ENCODE results near the gene HMX1. TPM values are rescaled to one million over a fixed set of nuclear protein-coding genes. Genes with fewer than 3 reads are reported as not detected.

HMX1 gene
- not detected for total RNA-seq
- not detected for polyA plus RNA-seq
- long read RNA-seq, donor 1 = 0 reads
- long read RNA-seq, donor 2 = 0 reads

DNA sequence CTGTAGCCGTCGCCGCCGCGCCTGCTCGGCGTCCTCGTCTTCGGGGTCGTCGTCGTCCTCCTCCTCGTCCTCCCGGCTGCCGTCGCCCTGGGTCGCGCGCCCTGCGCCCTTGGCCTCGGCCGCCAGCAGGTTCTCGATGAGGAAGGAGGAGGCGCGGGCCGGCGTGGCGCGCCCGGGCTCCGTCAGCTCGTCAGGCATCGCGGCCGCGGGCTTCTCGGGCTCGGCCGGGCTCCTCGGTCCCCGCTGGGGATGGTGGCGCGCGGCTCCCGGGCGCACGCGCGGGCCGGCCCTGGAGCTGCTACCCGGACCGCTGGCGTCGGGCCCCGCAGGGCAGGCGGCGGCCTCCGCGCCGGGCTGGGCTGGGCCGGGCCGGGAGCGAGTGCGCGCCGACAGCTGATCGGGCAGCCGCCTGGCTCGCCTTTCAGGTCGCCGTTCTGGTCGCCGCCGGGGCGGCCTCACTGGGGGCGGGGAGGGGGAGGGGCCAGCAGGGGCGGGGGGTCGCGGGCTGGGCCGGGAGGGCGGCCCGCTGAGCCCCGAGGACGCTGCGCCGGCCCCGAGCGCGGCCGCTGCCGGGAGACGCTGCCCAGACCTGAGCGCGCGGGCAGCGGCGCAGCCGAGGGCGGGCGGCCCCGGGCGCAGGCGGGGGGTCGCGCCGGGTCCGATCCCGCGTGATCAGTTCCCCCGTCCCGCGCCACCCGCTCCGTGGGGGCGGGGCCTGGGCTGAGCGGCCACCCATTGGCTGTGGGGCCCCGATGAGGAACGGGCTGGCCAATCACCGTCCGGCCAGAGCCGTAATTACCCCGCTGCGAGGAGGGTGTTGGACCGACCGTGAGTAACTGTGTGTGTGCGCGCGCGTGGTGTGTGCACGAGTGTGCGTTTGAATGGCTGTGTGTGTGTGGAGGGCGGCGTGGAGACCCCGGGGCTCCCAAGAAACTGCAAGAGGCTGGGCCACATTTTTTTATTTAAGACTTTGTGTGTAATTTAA, at the start of gene HMX1:
Gene HMX1 (minus strand): TSS at position 423 of the 985 bp plus-strand sequence. CDS start 225 bp downstream, at position 198.
- Histone ChIP-seq H3K9me3 (ENCODE audit: control insufficient read depth, low read length) (no peaks in the 10 kb centered on the region), H3K36me3 (ENCODE audit: control insufficient read depth in 1 of 2, insufficient read depth in 2 of 2, low read length in 1 of 2) (no peaks in the 10 kb centered on the region), H3K27me3 (ENCODE audit: control insufficient read depth in 1 of 2, insufficient read depth in 2 of 2, low read length in 1 of 2) (no peaks in the 10 kb centered on the region), H3K27ac (ENCODE audit: low read depth in 1 of 2, low read length in 2 of 2) (no peak within 1 kb of the TSS), H3K4me1 (ENCODE audit: control insufficient read depth in 1 of 2, insufficient read depth in 2 of 2, low read length in 2 of 2) (no peaks in the 10 kb centered on the region), H3K4me3 (ENCODE audit: low read length in 2 of 2) (no peak within 1 kb of the TSS)
- WGBS, 2 donors = 1% methylated on average over 72 to 134 of the region's 134 CpGs
- DNase-seq = no peak
- intact Hi-C loops (cut with DNase I) = no loop called here
- peak; percentile 44 for ATAC-seq (ENCODE audit: low FRiP score)

- H3K27me3 ChIP-seq (ENCODE audit: control insufficient read depth in 1 of 2, insufficient read depth in 2 of 2, low read length in 1 of 2) = no peaks in the 10 kb centered on the region
- intact Hi-C loops (cut with DNase I) = no loop called here
- 75 to 79% methylated on average over 10 of the region's 10 CpGs for WGBS, 2 donors
- H3K36me3 ChIP-seq (ENCODE audit: control insufficient read depth in 1 of 2, insufficient read depth in 2 of 2, low read length in 1 of 2) = no peaks in the 10 kb centered on the region
- H3K4me3 ChIP-seq (ENCODE audit: low read length in 2 of 2) = no peak overlapping the region
- DNase-seq = no peak
- no peak for ATAC-seq (ENCODE audit: low FRiP score)
- H3K27ac ChIP-seq (ENCODE audit: low read depth in 1 of 2, low read length in 2 of 2) = no peak overlapping the region
- peaks cover 7% of the 10 kb centered on the region for H3K9me3 ChIP-seq (ENCODE audit: control insufficient read depth, low read length)
- no peaks in the 10 kb centered on the region for H3K4me1 ChIP-seq (ENCODE audit: control insufficient read depth in 1 of 2, insufficient read depth in 2 of 2, low read length in 2 of 2)
These were observed 49.3 kb upstream of the HMX1 start for GRCh38 chr4:8920969-8921368.

DNA sequence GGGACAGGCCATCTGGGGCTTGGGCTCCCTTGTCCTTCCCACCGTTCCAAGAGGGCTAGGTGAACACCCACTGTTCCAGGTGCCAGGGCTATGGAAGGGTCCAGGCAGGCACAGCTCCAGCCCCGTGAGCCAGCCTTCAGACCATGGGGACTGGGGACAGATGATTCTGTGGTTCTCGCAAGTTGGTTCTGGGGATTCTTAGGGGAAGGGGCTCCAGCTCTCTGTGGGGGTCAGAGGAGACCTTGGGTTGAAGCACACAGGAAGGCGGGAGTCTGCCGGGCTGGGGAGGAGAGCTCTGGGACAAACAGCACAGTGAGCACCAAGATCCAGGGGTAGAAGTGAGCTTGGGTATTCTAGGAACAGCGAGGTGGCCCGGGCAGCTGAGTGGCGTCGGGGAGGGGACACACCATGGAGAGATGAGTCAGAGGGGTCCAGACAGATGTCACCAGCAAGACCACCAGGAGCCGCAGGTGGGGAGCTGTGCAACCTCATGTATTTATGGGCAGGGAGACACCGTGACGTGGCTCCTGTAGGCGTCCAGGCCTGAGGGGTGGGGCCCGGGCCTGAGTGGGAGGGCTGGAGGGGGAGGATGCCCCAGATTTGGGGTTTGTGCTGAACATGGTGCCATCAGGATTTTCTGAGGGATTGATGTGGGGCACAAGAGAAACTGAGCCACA, 48.8 kb upstream of the HMX1 start:
- peak in 1 of 2 donors; percentile 72 for DNase-seq
- 74 to 77% methylated on average over 14 of the region's 14 CpGs for WGBS, 2 donors
- Histone ChIP-seq H3K9me3 (ENCODE audit: control insufficient read depth, low read length) (peaks cover 7% of the 10 kb centered on the region), H3K4me1 (ENCODE audit: control insufficient read depth in 1 of 2, insufficient read depth in 2 of 2, low read length in 2 of 2) (no peaks in the 10 kb centered on the region), H3K4me3 (ENCODE audit: low read length in 2 of 2) (no peak overlapping the region), H3K36me3 (ENCODE audit: control insufficient read depth in 1 of 2, insufficient read depth in 2 of 2, low read length in 1 of 2) (no peaks in the 10 kb centered on the region), H3K27ac (ENCODE audit: low read depth in 1 of 2, low read length in 2 of 2) (no peak overlapping the region), H3K27me3 (ENCODE audit: control insufficient read depth in 1 of 2, insufficient read depth in 2 of 2, low read length in 1 of 2) (no peaks in the 10 kb centered on the region)
- intact Hi-C loops (cut with DNase I) = no loop called here
- ATAC-seq (ENCODE audit: low FRiP score) = no peak

- Histone ChIP-seq H3K4me3 (ENCODE audit: low read length in 2 of 2) (no peak overlapping the region), H3K36me3 (ENCODE audit: control insufficient read depth in 1 of 2, insufficient read depth in 2 of 2, low read length in 1 of 2) (no peaks in the 10 kb centered on the region), H3K9me3 (ENCODE audit: control insufficient read depth, low read length) (peaks cover 7% of the 10 kb centered on the region), H3K27me3 (ENCODE audit: control insufficient read depth in 1 of 2, insufficient read depth in 2 of 2, low read length in 1 of 2) (no peaks in the 10 kb centered on the region), H3K4me1 (ENCODE audit: control insufficient read depth in 1 of 2, insufficient read depth in 2 of 2, low read length in 2 of 2) (no peaks in the 10 kb centered on the region), H3K27ac (ENCODE audit: low read depth in 1 of 2, low read length in 2 of 2) (no peak overlapping the region)
- no peak for ATAC-seq (ENCODE audit: low FRiP score)
- 68 to 73% methylated on average over 15 to 16 of the region's 16 CpGs for WGBS, 2 donors
- intact Hi-C loops (cut with DNase I) = loop anchor here in 1 of 2 donors (10.0 kb wide), 3 partner anchors 235 to 715 kb away; no protein-coding TSS in a partner anchor
- peak in 1 of 2 donors; percentile 40 for DNase-seq
These were observed 48.1 kb upstream of the HMX1 start for GRCh38 chr4:8919651-8920288.

GRCh38 chr4:8917868-8918783, 46.5 kb upstream of the HMX1 start:
- DNase-seq (peak; percentile 64 to 86), ATAC-seq (ENCODE audit: low FRiP score) (peak; percentile 47)
- no peaks in the 10 kb centered on the region for H3K27me3 ChIP-seq (ENCODE audit: control insufficient read depth in 1 of 2, insufficient read depth in 2 of 2, low read length in 1 of 2)
- peaks cover 7% of the 10 kb centered on the region for H3K9me3 ChIP-seq (ENCODE audit: control insufficient read depth, low read length)
- no peaks in the 10 kb centered on the region for H3K36me3 ChIP-seq (ENCODE audit: control insufficient read depth in 1 of 2, insufficient read depth in 2 of 2, low read length in 1 of 2)
- H3K4me3 ChIP-seq (ENCODE audit: low read length in 2 of 2) = no peak overlapping the region
- intact Hi-C loops (cut with DNase I) = loop anchor here in 1 of 2 donors (10.0 kb wide), 3 partner anchors 233 to 713 kb away; no protein-coding TSS in a partner anchor
- WGBS, 2 donors = 13 to 14% methylated on average over 20 of the region's 20 CpGs
- no peaks in the 10 kb centered on the region for H3K4me1 ChIP-seq (ENCODE audit: control insufficient read depth in 1 of 2, insufficient read depth in 2 of 2, low read length in 2 of 2)
- no peak overlapping the region for H3K27ac ChIP-seq (ENCODE audit: low read depth in 1 of 2, low read length in 2 of 2)

GRCh38 chr4:8917321-8917811, 45.7 kb upstream of the HMX1 start:
- DNase-seq = peak in 1 of 2 donors; percentile 31
- Histone ChIP-seq H3K27ac (ENCODE audit: low read depth in 1 of 2, low read length in 2 of 2) (no peak overlapping the region), H3K4me3 (ENCODE audit: low read length in 2 of 2) (no peak overlapping the region), H3K9me3 (ENCODE audit: control insufficient read depth, low read length) (peaks cover 2% of the 10 kb centered on the region), H3K36me3 (ENCODE audit: control insufficient read depth in 1 of 2, insufficient read depth in 2 of 2, low read length in 1 of 2) (no peaks in the 10 kb centered on the region), H3K4me1 (ENCODE audit: control insufficient read depth in 1 of 2, insufficient read depth in 2 of 2, low read length in 2 of 2) (no peaks in the 10 kb centered on the region), H3K27me3 (ENCODE audit: control insufficient read depth in 1 of 2, insufficient read depth in 2 of 2, low read length in 1 of 2) (no peaks in the 10 kb centered on the region)
- intact Hi-C loops (cut with DNase I) = loop anchor here in 1 of 2 donors (10.0 kb wide), 3 partner anchors 233 to 713 kb away; no protein-coding TSS in a partner anchor
- WGBS, 2 donors = 90 to 94% methylated on average over 12 of the region's 12 CpGs
- no peak for ATAC-seq (ENCODE audit: low FRiP score)

DNA sequence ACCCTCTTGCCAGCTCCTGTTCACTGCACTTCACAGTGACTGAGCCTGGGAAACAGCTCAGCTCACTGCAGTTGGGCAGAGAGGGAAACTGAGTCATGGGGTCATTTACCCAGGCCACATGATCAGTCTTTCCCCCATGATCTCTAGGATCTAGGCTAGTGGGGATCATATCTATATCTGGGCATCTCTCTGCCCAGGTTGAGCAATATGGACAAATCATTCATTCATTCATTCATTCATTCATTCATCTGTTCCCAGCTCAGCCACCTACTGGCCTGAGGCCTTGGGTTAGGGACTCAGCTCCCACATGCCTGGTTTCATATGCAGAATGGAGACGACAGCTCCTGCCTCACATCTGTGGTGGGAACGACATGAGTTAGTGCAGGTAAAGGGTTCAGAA, 45.3 kb upstream of the HMX1 start:
- Histone ChIP-seq H3K9me3 (ENCODE audit: control insufficient read depth, low read length) (no peaks in the 10 kb centered on the region), H3K27ac (ENCODE audit: low read depth in 1 of 2, low read length in 2 of 2) (no peak overlapping the region), H3K36me3 (ENCODE audit: control insufficient read depth in 1 of 2, insufficient read depth in 2 of 2, low read length in 1 of 2) (no peaks in the 10 kb centered on the region), H3K27me3 (ENCODE audit: control insufficient read depth in 1 of 2, insufficient read depth in 2 of 2, low read length in 1 of 2) (no peaks in the 10 kb centered on the region), H3K4me1 (ENCODE audit: control insufficient read depth in 1 of 2, insufficient read depth in 2 of 2, low read length in 2 of 2) (no peaks in the 10 kb centered on the region), H3K4me3 (ENCODE audit: low read length in 2 of 2) (no peak overlapping the region)
- DNase-seq (no peak), ATAC-seq (ENCODE audit: low FRiP score) (no peak)
- WGBS, 2 donors = 93 to 97% methylated on average over 2 of the region's 2 CpGs
- intact Hi-C loops (cut with DNase I) = loop anchor here in 1 of 2 donors (10.0 kb wide), 3 partner anchors 232 to 712 kb away; no protein-coding TSS in a partner anchor

All from aorta (tissue), 5 donors.